Tibial artery (tissue), 4 donors: Measurements from ENCODE around the gene P4HTM.

Experiments used
- DNase-seq, 2 donors: peaks; one replicate each; pipeline ENCODE4 v3.0.0-alpha.2; 2019
- H3K27ac ChIP-seq, 2 donors: fragments of 200-600 bp; sonication (generic) in 1 of 2; 1 replicate in 1 of 2; 2 replicates in 1 of 2; pipeline ENCODE4 v1.5.1; 2018 to 2019; ENCODE audit warnings: mild to moderate bottlenecking in 1 of 2
- H3K27me3 ChIP-seq, 2 donors: fragments of 200-600 bp; sonication (generic) in 1 of 2; one replicate each; pipeline versions ENCODE4 v1.5.1 to v1.6.0; 2016 to 2019
- H3K36me3 ChIP-seq, 3 donors: fragments of 200-600 bp; sonication (generic) in 2 of 3; one replicate each; pipeline ENCODE4 v1.5.1; 2016 to 2019; ENCODE audit warnings: mild to moderate bottlenecking in 2 of 3
- H3K4me1 ChIP-seq, 4 donors: fragments of 200-600 bp; sonication (generic) in 2 of 4; 1 replicate in 3 of 4; 2 replicates in 1 of 4; pipeline ENCODE4 v1.5.1; 2016 to 2019
- H3K4me3 ChIP-seq, 2 donors: fragments of 200-600 bp; sonication (generic) in 1 of 2; 1 replicate in 1 of 2; 2 replicates in 1 of 2; pipeline ENCODE4 v1.5.1; 2018 to 2019; ENCODE audit warnings: mild to moderate bottlenecking in 2 of 2
- H3K9me3 ChIP-seq, 3 donors: fragments of 200-600 bp; sonication (generic) in 1 of 3; one replicate each; pipeline ENCODE4 v1.5.1; 2016 to 2019
- CTCF ChIP-seq, 2 experiments: fragments of 200-600 bp in 1 of 2; fragments of 450-650 bp in 1 of 2; IDR thresholded peaks; one replicate each; pipeline ENCODE4 v1.5.1; 2017 to 2019; ENCODE audit warnings: antibody characterized with exemption in 2 of 2, mild to moderate bottlenecking in 1 of 2, moderate library complexity in 1 of 2
- intact Hi-C: fragments of 100-400 bp; cut with DNase I; formaldehyde crosslinking; loops from one replicate; pipeline ENCODE4 v1.15.0; 2023; ENCODE audit warnings: low total_unique reads

Gene P4HTM

DNA sequence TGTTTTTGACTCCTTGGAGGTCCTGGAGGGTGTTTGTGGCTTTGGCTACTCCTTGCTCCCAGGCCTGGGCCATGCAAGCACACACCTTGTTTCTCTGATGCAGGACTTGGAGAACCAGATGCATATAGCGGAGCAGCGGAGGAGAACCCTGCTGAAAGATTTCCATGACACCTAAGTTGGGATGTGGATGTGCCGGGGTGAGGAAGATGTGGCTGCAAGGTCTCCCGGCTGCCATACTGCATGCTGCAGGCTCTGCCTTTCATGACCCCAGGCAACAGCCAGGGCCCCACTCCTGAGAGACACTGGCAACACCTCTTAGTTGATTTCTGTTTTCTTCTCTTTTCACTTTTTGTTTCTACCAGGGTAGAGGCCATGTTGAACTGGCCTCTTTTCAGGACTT is 6.9 kb upstream of the P4HTM start:
- no peak overlapping the region for H3K27ac ChIP-seq
- H3K4me1 ChIP-seq, result peaks cover 0 to 2% (median 1%) of the 10 kb centered on the region in 4 donors
- no peak overlapping the region for H3K4me3 ChIP-seq
- H3K9me3 ChIP-seq, result no peaks in the 10 kb centered on the region
- DNase-seq, result no peak
- no peaks in the 10 kb centered on the region for H3K27me3 ChIP-seq
- intact Hi-C loops, result no loop called here
- H3K36me3 ChIP-seq, result peaks cover 46 to 83% (median 79%) of the 10 kb centered on the region in 3 donors
- no peak for TF ChIP-seq CTCF (IDR thresholded peaks at IDR 0.05)

DNA sequence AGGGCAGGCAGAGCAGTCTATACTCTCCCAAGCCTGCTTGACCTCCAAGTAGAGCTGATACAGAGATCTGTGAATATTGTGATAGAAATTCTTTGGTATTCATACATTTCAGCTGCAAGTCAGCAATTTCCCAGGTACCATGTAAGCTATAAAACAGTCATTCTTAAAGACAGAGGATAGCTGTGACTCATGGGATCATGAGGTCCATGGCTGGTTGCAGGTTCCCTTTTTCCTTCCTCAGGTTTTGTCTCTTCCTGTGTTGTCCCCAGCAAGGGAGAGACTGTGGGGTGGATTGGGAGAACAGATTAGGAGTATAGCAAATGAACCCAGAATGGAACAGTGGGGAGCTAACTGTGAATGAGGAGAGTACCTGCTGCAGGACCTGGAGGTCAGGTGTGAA is 5.4 kb upstream of the P4HTM start:
- peaks cover 33 to 70% (median 66%) of the 10 kb centered on the region in 3 donors for H3K36me3 ChIP-seq

DNA sequence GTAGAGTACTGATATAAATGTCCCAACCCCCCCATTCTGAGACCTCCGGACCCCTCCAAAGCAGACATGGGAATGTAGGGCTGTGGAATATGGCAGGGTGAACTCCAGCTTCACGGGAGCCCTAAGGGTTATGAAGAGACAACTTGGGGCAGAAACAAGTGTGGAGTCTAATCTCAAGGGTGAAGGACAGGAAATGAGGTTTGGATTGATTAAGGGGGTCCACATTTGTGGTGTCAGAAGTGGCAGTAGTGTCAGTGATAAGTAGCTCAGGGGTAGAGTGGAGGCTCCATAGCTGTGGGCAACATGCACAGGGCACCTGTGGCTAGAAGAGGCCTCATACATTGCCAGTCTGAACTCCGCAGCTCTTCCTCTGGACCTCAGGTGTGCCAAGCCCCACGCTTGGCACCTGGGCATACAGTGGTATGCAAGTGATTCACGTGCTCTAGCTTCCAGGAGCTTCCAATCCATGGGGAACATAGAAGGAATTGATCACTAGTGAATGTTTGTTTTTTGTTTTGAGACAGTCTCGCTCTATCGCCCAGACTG is 4.1 kb upstream of the P4HTM start:
- no peaks in the 10 kb centered on the region for H3K27me3 ChIP-seq
- H3K4me1 ChIP-seq, result peaks cover 2 to 17% (median 12%) of the 10 kb centered on the region in 4 donors
- no peak overlapping the region for H3K27ac ChIP-seq
- intact Hi-C loops, result loop anchor here (5.0 kb wide), 1 partner anchor 36 kb away; the partner anchor contains the start of gene NDUFAF3
- H3K4me3 ChIP-seq, result no peak overlapping the region
- no peak for TF ChIP-seq CTCF (IDR thresholded peaks at IDR 0.05)
- H3K36me3 ChIP-seq, result peaks cover 21 to 58% (median 54%) of the 10 kb centered on the region in 3 donors
- no peaks in the 10 kb centered on the region for H3K9me3 ChIP-seq
- DNase-seq, result no peak

More for the DNA sequence above, 5.4 kb upstream of the P4HTM start:
- Histone ChIP-seq H3K27ac (no peak overlapping the region), H3K27me3 (no peaks in the 10 kb centered on the region), H3K4me3 (no peak overlapping the region), H3K9me3 (no peaks in the 10 kb centered on the region), H3K4me1 (peaks cover 0 to 16% (median 11%) of the 10 kb centered on the region in 4 donors)
- intact Hi-C loops, result loop anchor here (5.0 kb wide), 1 partner anchor 38 kb away; the partner anchor contains the start of gene NDUFAF3
- no peak for DNase-seq
- no peak for TF ChIP-seq CTCF (IDR thresholded peaks at IDR 0.05)

GRCh38 chr3:48989126-48989795 is 780 bp upstream of the P4HTM start:
- peaks cover 0 to 29% (median 23%) of the 10 kb centered on the region in 3 donors for H3K36me3 ChIP-seq
- DNase-seq, result no peak
- no peaks in the 10 kb centered on the region for H3K27me3 ChIP-seq
- H3K4me1 ChIP-seq, result peaks cover 7 to 36% (median 22%) of the 10 kb centered on the region in 4 donors
- TF ChIP-seq CTCF (IDR thresholded peaks at IDR 0.05), result no peak
- peak overlapping the region; percentile 69 to 84 for H3K4me3 ChIP-seq
- H3K27ac ChIP-seq, result peak overlapping the region; percentile 89 to 96
- intact Hi-C loops, result loop anchor here (5.0 kb wide), 1 partner anchor 33 kb away; the partner anchor contains the start of gene NDUFAF3
- no peaks in the 10 kb centered on the region for H3K9me3 ChIP-seq

DNA sequence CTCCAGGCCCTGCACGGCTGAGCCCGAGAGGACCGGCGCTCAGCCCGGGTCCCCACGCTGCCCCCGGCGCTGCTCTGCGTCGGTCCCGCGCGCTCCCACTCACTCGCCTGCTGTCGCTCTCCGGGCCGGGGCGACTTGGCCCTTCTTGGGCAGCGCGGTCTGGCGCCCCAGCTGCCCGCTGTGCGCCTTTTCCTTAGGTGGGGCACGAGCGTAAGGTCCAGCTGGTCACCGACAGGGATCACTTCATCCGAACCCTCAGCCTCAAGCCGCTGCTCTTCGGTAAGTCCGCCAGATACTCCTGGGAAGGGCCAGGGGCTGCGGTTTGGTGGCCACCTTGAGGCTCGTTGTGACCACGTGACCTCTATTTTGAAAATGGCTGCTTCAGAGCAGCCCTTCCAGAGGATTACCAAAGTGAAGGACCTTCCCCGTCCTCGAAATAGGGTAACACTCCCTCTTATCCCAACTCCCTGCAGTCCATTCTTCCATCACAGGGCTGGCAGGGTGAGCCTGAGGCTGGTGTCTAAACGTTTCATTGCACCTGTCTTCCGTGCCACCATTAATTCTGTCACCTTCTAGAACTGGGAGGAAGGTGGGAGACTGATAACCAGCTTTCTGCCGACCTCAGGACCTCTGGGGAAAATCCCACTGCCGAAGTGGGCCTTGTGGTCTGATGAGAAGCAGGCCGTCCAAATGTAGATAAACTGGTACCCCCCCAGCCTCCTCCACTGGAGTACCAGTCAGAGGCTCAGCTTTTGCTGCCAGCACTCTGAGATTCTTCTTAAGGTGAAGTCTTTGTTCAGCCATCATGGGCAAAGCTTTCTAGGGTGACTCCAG is 812 bp downstream of the P4HTM start:
- intact Hi-C loops, result no loop called here
- peak overlapping the region; percentile 89 to 96 for H3K27ac ChIP-seq
- H3K4me1 ChIP-seq, result peaks cover 7 to 36% (median 22%) of the 10 kb centered on the region in 4 donors
- H3K4me3 ChIP-seq, result peak overlapping the region; percentile 69 to 84
- TF ChIP-seq CTCF (IDR thresholded peaks at IDR 0.05), result no peak
- no peaks in the 10 kb centered on the region for H3K27me3 ChIP-seq
- DNase-seq, result no peak
- H3K9me3 ChIP-seq, result no peaks in the 10 kb centered on the region
- H3K36me3 ChIP-seq, result peaks cover 0 to 29% (median 9%) of the 10 kb centered on the region in 3 donors
